H9 (cell line): ENCODE measurements around the gene CDR2. TPM values are rescaled to one million over a fixed set of nuclear protein-coding genes. Genes with fewer than 3 reads are reported as not detected.

Experiments
- DNase-seq: peaks from one replicate; pipeline ENCODE4 v3.0.0-alpha.2; 2017
- H2AFZ ChIP-seq: one replicate; pipeline ENCODE4 v1.6.1; 2013; ENCODE audit warnings: mild to moderate bottlenecking, low read length, control low read depth, moderate library complexity
- H2AK5ac ChIP-seq: 2 replicates; pipeline ENCODE4 v1.6.1; 2013; ENCODE audit warnings: low read length, control low read depth, mixed read lengths; ENCODE audit not compliant: insufficient read length
- H2BK120ac ChIP-seq: one replicate; pipeline ENCODE4 v1.6.1; 2013; ENCODE audit warnings: low read depth, mild to moderate bottlenecking, low read length, control low read depth, inconsistent platforms; ENCODE audit not compliant: poor library complexity, severe bottlenecking
- H2BK12ac ChIP-seq: 2 replicates; pipeline ENCODE4 v1.6.1; 2013; ENCODE audit warnings: low read length, control low read depth, mixed read lengths, low read depth; ENCODE audit not compliant: insufficient read length
- H2BK15ac ChIP-seq: 2 replicates; pipeline ENCODE4 v1.6.1; 2013; ENCODE audit warnings: low read depth, low read length, control low read depth
- H2BK20ac ChIP-seq: one replicate; pipeline ENCODE4 v1.6.1; 2013; ENCODE audit warnings: low read depth, mild to moderate bottlenecking, low read length, control low read depth, inconsistent platforms; ENCODE audit not compliant: poor library complexity, severe bottlenecking
- H2BK5ac ChIP-seq: 2 replicates; pipeline ENCODE4 v1.6.1; 2013; ENCODE audit warnings: low read length, control low read depth, mixed read lengths; ENCODE audit not compliant: insufficient read length
- H3K14ac ChIP-seq: 2 replicates; pipeline ENCODE4 v1.6.1; 2013; ENCODE audit warnings: low read length, control low read depth; ENCODE audit not compliant: insufficient read depth
- H3K18ac ChIP-seq: 2 replicates; pipeline ENCODE4 v1.6.1; 2013; ENCODE audit warnings: low read depth, mild to moderate bottlenecking, mixed read lengths, low read length, control low read depth; ENCODE audit not compliant: insufficient read length
- H3K23ac ChIP-seq: 2 replicates; pipeline ENCODE4 v1.6.1; 2013; ENCODE audit warnings: low read length, control low read depth, mixed read lengths, low read depth; ENCODE audit not compliant: insufficient read length
- H3K23me2 ChIP-seq: 2 replicates; pipeline ENCODE4 v1.6.1; 2013; ENCODE audit warnings: low read depth, mild to moderate bottlenecking, mixed read lengths, low read length, control low read depth; ENCODE audit not compliant: insufficient read length, poor library complexity, severe bottlenecking
- H3K27ac ChIP-seq: 2 replicates; pipeline ENCODE4 v1.5.1; 2013; ENCODE audit warnings: low read length, control low read depth, mixed read lengths, low read depth; ENCODE audit not compliant: insufficient read length
- H3K27me3 ChIP-seq: 2 replicates; pipeline ENCODE4 v1.6.1; 2013; ENCODE audit warnings: low read length, control low read depth, inconsistent platforms; ENCODE audit not compliant: insufficient read depth
- H3K4ac ChIP-seq: 2 replicates; pipeline ENCODE4 v1.6.1; 2013; ENCODE audit warnings: low read depth, mild to moderate bottlenecking, control low read depth, inconsistent platforms, low read length, moderate library complexity
- H3K4me1 ChIP-seq: 2 replicates; pipeline ENCODE4 v1.6.1; 2013; ENCODE audit warnings: low read length, control low read depth, inconsistent platforms; ENCODE audit not compliant: insufficient read depth
- H3K4me2 ChIP-seq: 2 replicates; pipeline ENCODE4 v1.6.1; 2013; ENCODE audit warnings: low read length, control low read depth, mixed read lengths; ENCODE audit not compliant: insufficient read length, insufficient read depth
- H3K56ac ChIP-seq: 2 replicates; pipeline ENCODE4 v1.6.1; 2013; ENCODE audit warnings: low read depth, mild to moderate bottlenecking, mixed read lengths, low read length, control low read depth; ENCODE audit not compliant: insufficient read length
- H3K79me1 ChIP-seq: 2 replicates; pipeline ENCODE4 v1.6.1; 2013; ENCODE audit warnings: low read depth, mild to moderate bottlenecking, moderate library complexity, low read length, control low read depth, inconsistent platforms; ENCODE audit not compliant: insufficient read depth, poor library complexity, severe bottlenecking
- H3K79me2 ChIP-seq: 2 replicates; pipeline ENCODE4 v1.6.1; 2013; ENCODE audit warnings: low read length, control low read depth, inconsistent platforms; ENCODE audit not compliant: insufficient read depth
- H3K9ac ChIP-seq: 2 replicates; pipeline ENCODE4 v1.6.1; 2013; ENCODE audit warnings: low read length, control low read depth, mixed read lengths; ENCODE audit not compliant: insufficient read length; ENCODE audit errors: extremely low read depth
- H3K9me3 ChIP-seq: one replicate; pipeline ENCODE4 v1.6.1; 2013; ENCODE audit warnings: low read depth, low read length, inconsistent platforms; ENCODE audit not compliant: control insufficient read depth
- H3T11ph ChIP-seq: one replicate; pipeline ENCODE4 v1.6.1; 2013; ENCODE audit warnings: mild to moderate bottlenecking, low read length, control low read depth, inconsistent platforms
- H4K20me1 ChIP-seq: one replicate; pipeline ENCODE4 v1.6.1; 2013; ENCODE audit not compliant: control insufficient read depth, insufficient read length, insufficient read depth
- H4K5ac ChIP-seq: 2 replicates; pipeline ENCODE4 v1.6.1; 2013; ENCODE audit warnings: low read depth, mild to moderate bottlenecking, mixed read lengths, low read length, control low read depth; ENCODE audit not compliant: insufficient read length
- H4K8ac ChIP-seq: replicated peaks from 2 replicates; pipeline ENCODE4 v1.6.1; 2013; ENCODE audit warnings: low read length, control low read depth, mixed read lengths, low read depth; ENCODE audit not compliant: insufficient read length
- H4K91ac ChIP-seq: 2 replicates; pipeline ENCODE4 v1.6.1; 2013; ENCODE audit warnings: low read depth, mild to moderate bottlenecking, moderate library complexity, mixed read lengths, low read length, control low read depth; ENCODE audit not compliant: insufficient read length
- H3K27ac Mint-ChIP-seq, 3 experiments: 2 replicates in 2 of 3; 3 replicates in 1 of 3; pipeline ENCODE4 v1.8.0; 2020 to 2021; ENCODE audit warnings: mixed read lengths in 3 of 3, mild to moderate bottlenecking in 1 of 3, moderate library complexity in 1 of 3
- H3K27me3 Mint-ChIP-seq: 2 replicates; pipeline ENCODE4 v1.8.0; 2021; ENCODE audit warnings: low read depth, mild to moderate bottlenecking, moderate library complexity, mixed read lengths
- H3K36me3 Mint-ChIP-seq, 3 experiments: 2 replicates in 2 of 3; 3 replicates in 1 of 3; pipeline ENCODE4 v1.8.0; 2020 to 2021; ENCODE audit warnings: low read depth in 3 of 3, mixed read lengths in 3 of 3; ENCODE audit not compliant: insufficient read depth in 1 of 3
- H3K4me1 Mint-ChIP-seq, 2 experiments: 2 replicates each; pipeline ENCODE4 v1.8.0; 2020; ENCODE audit warnings: mixed read lengths in 2 of 2
- H3K4me3 Mint-ChIP-seq, 2 experiments: 2 replicates in 1 of 2; 3 replicates in 1 of 2; pipeline ENCODE4 v1.8.0; 2020 to 2021; ENCODE audit warnings: mild to moderate bottlenecking in 2 of 2, mixed read lengths in 2 of 2, moderate library complexity in 1 of 2
- H3K9me3 Mint-ChIP-seq, 2 experiments: 2 replicates in 1 of 2; 3 replicates in 1 of 2; pipeline ENCODE4 v1.8.0; 2020; ENCODE audit warnings: mild to moderate bottlenecking in 2 of 2, mixed read lengths in 2 of 2, moderate library complexity in 1 of 2
- CTCF ChIP-seq: fragments of 200-600 bp; sonication (generic); conservative IDR thresholded peaks from 3 replicates; pipeline ENCODE4 v1.8.0; 2021; ENCODE audit warnings: antibody characterized with exemption, mild to moderate bottlenecking
- WGBS: extraction: QIAGEN DNeasy Blood & Tissue Kit; methylation state at CpG from one replicate; pipeline ENCODE4 v1.1.7; 2013; ENCODE audit warnings: missing lambda C conversion rate, low lambda C conversion rate, mixed read lengths; ENCODE audit not compliant: insufficient read length; ENCODE audit errors: extremely low coverage; 5-methylcytosine and 5-hydroxymethylcytosine counted together
- total RNA-seq: library from RNA; stranded (reverse); gene quantifications from 2 replicates; pipeline ENCODE4 v1.2.1, GENCODE V29; 2021

The CDR2 gene
- total RNA-seq, 1 experiment from 2014 or later, result 33.4 TPM

GRCh38 chr16:22342082-22342481 is 32.3 kb downstream of the CDR2 start:
- Mint-ChIP-seq H3K9me3 (peaks cover 17 to 19% of the 10 kb centered on the region in 2 experiments; a peak in 4 of 5 replicates), H3K36me3 (peaks cover 13 to 46% (median 41%) of the 10 kb centered on the region in 3 experiments; a peak in 6 of 7 replicates), H3K27ac (no peak overlapping the region), H3K4me1 (no peaks in the 10 kb centered on the region), H3K4me3 (no peak overlapping the region), H3K27me3 (no peaks in the 10 kb centered on the region)
- H3K27ac ChIP-seq, result no peak overlapping the region
- no peak overlapping the region for H2BK5ac ChIP-seq
- H3K14ac ChIP-seq, result no peak overlapping the region
- no peaks in the 10 kb centered on the region for H3K23me2 ChIP-seq
- no peak overlapping the region for H2BK120ac ChIP-seq
- H3K4me2 ChIP-seq, result no peak overlapping the region
- no peak overlapping the region for H3K9ac ChIP-seq
- no peaks in the 10 kb centered on the region for H3K79me1 ChIP-seq
- no peak overlapping the region for H3K4ac ChIP-seq
- no peaks in the 10 kb centered on the region for H3K9me3 ChIP-seq
- H4K5ac ChIP-seq, result no peak overlapping the region
- no peak overlapping the region for H2BK12ac ChIP-seq
- DNase-seq, result no peak
- no peak overlapping the region for H4K91ac ChIP-seq
- H4K20me1 ChIP-seq, result no peaks in the 10 kb centered on the region
- no CpG with 5 or more reads among the region's 2 CpGs for WGBS
- no peak overlapping the region for H2AFZ ChIP-seq
- no peak for TF ChIP-seq CTCF
- no peaks in the 10 kb centered on the region for H3K4me1 ChIP-seq
- no peak overlapping the region for H3K56ac ChIP-seq
- no peak overlapping the region for H2AK5ac ChIP-seq
- no peak overlapping the region for H2BK15ac ChIP-seq
- H4K8ac ChIP-seq, result no peak overlapping the region
- H3K79me2 ChIP-seq, result no peaks in the 10 kb centered on the region
- H3K27me3 ChIP-seq, result no peaks in the 10 kb centered on the region
- no peak overlapping the region for H3T11ph ChIP-seq
- H3K23ac ChIP-seq, result no peak overlapping the region
- no peak overlapping the region for H3K18ac ChIP-seq
- no peak overlapping the region for H2BK20ac ChIP-seq
